Nephron progenitor cell (in vitro differentiated cells): ENCODE measurements around the gene SLC44A3.

Source experiments
- DNase-seq: peaks from one replicate; pipeline ENCODE4 v3.0.0; 2021
- H3K27ac Mint-ChIP-seq: 2 replicates; pipeline ENCODE4 v1.8.0; 2021; ENCODE audit warnings: mild to moderate bottlenecking, moderate library complexity, mixed read lengths
- H3K27me3 Mint-ChIP-seq: 2 replicates; pipeline ENCODE4 v1.8.0; 2021; ENCODE audit warnings: mild to moderate bottlenecking, low read depth, mixed read lengths; ENCODE audit not compliant: poor library complexity
- H3K36me3 Mint-ChIP-seq: 2 replicates; pipeline ENCODE4 v1.8.0; 2021; ENCODE audit warnings: low read depth, mixed read lengths
- H3K4me1 Mint-ChIP-seq: 2 replicates; pipeline ENCODE4 v1.8.0; 2021; ENCODE audit warnings: mixed read lengths
- H3K4me3 Mint-ChIP-seq: 2 replicates; pipeline ENCODE4 v1.8.0; 2021; ENCODE audit warnings: mild to moderate bottlenecking, moderate library complexity, mixed read lengths
- H3K9me3 Mint-ChIP-seq: 2 replicates; pipeline ENCODE4 v1.8.0; 2021; ENCODE audit warnings: mild to moderate bottlenecking, moderate library complexity, mixed read lengths
- TF ChIP-seq, protein P1 (sequence below): fragments of 200-600 bp; sonication (generic); IDR thresholded peaks from 2 replicates; pipeline ENCODE4 v1.5.0; 2021; ENCODE audit warnings: antibody characterized with exemption

SLC44A3 gene

DNA sequence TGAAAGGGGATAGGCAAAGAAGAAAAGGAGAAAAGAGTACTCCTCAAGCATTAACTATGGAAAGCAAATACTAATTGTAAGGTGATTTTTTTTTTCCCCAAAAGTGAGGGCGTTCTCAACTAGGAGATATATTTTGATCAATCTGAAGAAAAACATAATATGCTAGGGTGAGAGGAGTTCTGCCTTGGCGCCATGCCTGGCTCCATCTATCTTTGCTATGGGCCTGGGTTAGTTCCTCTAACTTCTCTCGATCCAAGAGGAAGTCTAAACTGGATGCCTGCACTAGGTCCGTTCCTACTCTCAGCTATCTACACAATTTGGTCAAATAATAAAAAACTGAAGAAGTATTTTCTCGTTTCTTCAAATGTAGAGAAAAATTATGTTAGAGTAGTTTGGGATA lies 86.2 kb downstream of the SLC44A3 start:
- H3K27ac Mint-ChIP-seq, result no peak overlapping the region
- H3K36me3 Mint-ChIP-seq, result peaks cover 75% of the 10 kb centered on the region
- H3K4me3 Mint-ChIP-seq, result no peak overlapping the region
- H3K9me3 Mint-ChIP-seq, result peaks cover 27% of the 10 kb centered on the region
- DNase-seq, result no peak
- no peaks in the 10 kb centered on the region for H3K27me3 Mint-ChIP-seq
- peaks cover 40% of the 10 kb centered on the region for H3K4me1 Mint-ChIP-seq
- TF ChIP-seq, protein P1, sequence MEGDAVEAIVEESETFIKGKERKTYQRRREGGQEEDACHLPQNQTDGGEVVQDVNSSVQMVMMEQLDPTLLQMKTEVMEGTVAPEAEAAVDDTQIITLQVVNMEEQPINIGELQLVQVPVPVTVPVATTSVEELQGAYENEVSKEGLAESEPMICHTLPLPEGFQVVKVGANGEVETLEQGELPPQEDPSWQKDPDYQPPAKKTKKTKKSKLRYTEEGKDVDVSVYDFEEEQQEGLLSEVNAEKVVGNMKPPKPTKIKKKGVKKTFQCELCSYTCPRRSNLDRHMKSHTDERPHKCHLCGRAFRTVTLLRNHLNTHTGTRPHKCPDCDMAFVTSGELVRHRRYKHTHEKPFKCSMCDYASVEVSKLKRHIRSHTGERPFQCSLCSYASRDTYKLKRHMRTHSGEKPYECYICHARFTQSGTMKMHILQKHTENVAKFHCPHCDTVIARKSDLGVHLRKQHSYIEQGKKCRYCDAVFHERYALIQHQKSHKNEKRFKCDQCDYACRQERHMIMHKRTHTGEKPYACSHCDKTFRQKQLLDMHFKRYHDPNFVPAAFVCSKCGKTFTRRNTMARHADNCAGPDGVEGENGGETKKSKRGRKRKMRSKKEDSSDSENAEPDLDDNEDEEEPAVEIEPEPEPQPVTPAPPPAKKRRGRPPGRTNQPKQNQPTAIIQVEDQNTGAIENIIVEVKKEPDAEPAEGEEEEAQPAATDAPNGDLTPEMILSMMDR, result no peak

DNA sequence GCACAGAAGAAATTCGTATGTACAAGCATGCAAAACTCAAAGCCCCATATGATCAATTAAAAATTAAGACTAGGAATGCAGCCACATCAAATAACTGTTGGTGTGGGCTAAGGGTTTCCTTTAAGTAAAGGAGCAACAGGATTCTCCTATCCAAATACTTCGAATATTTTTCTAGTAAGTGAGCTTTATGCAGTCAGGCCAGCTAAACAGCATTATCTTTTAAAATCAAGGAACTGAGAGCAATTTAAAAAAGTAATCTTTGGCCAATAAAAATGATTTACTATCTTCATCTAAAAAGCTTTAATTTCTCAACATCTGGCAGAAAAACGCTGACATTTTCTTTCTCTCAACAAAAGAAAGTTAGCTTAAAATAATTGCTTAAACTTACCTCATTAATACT lies 87.0 kb downstream of the SLC44A3 start:
- DNase-seq, result no peak
- Mint-ChIP-seq H3K4me1 (peaks cover 40% of the 10 kb centered on the region), H3K27ac (no peak overlapping the region), H3K4me3 (no peak overlapping the region), H3K36me3 (peaks cover 72% of the 10 kb centered on the region), H3K27me3 (no peaks in the 10 kb centered on the region), H3K9me3 (peaks cover 28% of the 10 kb centered on the region)
- TF ChIP-seq, protein P1, result no peak

DNA sequence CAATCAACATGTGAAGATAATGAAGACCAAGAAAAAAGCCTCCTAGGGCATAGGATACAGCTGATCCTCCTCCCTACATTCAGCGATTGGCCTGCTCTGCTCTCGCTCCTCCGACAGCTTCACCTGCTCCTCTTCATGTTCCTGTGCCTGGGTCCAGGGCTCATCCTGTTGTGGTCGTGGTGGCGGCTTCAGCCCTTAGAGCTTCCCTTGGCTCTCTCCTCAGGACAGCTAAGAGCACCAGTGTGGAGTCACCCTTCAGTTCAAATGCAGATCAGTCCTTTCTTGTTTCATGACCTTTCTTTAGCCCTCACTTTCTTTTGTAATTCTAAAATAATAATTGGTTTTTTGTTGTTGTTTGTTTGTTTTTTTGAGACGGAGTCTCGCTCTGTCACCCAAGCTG lies 88.0 kb downstream of the SLC44A3 start:
- Mint-ChIP-seq H3K27ac (no peak overlapping the region), H3K27me3 (no peaks in the 10 kb centered on the region), H3K4me1 (peaks cover 36% of the 10 kb centered on the region), H3K36me3 (peaks cover 72% of the 10 kb centered on the region), H3K4me3 (no peak overlapping the region), H3K9me3 (peaks cover 28% of the 10 kb centered on the region)
- DNase-seq, result no peak
- TF ChIP-seq, protein P1, result no peak

DNA sequence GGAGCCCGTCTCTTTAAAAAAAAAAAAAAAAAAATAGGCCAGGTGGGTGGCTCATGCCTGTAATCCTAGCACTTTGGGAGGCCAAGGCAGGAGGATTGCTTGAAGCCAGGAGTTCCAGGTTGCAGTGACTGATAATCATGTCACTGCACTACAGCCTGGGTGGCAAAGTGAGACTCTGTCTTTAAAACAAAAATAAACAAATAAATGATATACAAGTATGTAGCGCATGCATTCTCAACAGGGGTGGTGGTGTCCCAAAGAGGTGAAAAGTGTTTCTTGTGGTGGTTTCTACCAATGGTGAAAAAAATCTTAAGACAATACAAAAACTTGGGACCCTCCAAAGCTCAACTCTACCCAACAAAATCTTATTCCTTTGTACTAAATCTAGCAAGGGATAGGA lies 88.8 kb downstream of the SLC44A3 start:
- DNase-seq, result no peak
- Mint-ChIP-seq H3K9me3 (peaks cover 28% of the 10 kb centered on the region), H3K4me3 (no peak overlapping the region), H3K4me1 (peaks cover 28% of the 10 kb centered on the region), H3K36me3 (peaks cover 74% of the 10 kb centered on the region), H3K27me3 (no peaks in the 10 kb centered on the region), H3K27ac (peak overlapping the region; percentile 79)
- TF ChIP-seq, protein P1, result no peak

GRCh38 chr1:94909486-94909885 lies 89.3 kb downstream of the SLC44A3 start:
- Mint-ChIP-seq H3K9me3 (peaks cover 33% of the 10 kb centered on the region), H3K36me3 (peaks cover 78% of the 10 kb centered on the region), H3K27ac (peak overlapping the region; percentile 79), H3K4me1 (peaks cover 25% of the 10 kb centered on the region), H3K27me3 (no peaks in the 10 kb centered on the region), H3K4me3 (no peak overlapping the region)
- TF ChIP-seq, protein P1, result no peak
- DNase-seq, result no peak

- TF ChIP-seq, protein P1, result no peak
- H3K27ac Mint-ChIP-seq, result no peak overlapping the region
- H3K4me3 Mint-ChIP-seq, result no peak overlapping the region
- peaks cover 46% of the 10 kb centered on the region for H3K9me3 Mint-ChIP-seq
- DNase-seq, result no peak
- H3K36me3 Mint-ChIP-seq, result peaks cover 90% of the 10 kb centered on the region
- H3K27me3 Mint-ChIP-seq, result no peaks in the 10 kb centered on the region
- peaks cover 21% of the 10 kb centered on the region for H3K4me1 Mint-ChIP-seq
Observed at GRCh38 chr1:94912263-94913184, 92.4 kb downstream of the SLC44A3 start.
